Panc1 (cell line): ENCODE results near the gene NR0B2. TPM values are rescaled to one million over a fixed set of nuclear protein-coding genes. Genes with fewer than 3 reads are reported as not detected.

ENCODE experiments used
- ATAC-seq: fragments of 200-7000 bp; cut with Tn5 transposase; 2 replicates; pipeline ENCODE4 v1.9.1; 2020; ENCODE audit warnings: mild to moderate bottlenecking, moderate library complexity
- BruUV-seq: library from RNA; stranded (reverse); fragments of 400-500 nt; replicated peaks from 2 replicates; lab custom pipeline; 2021; lab: Mats Ljungman, UMichigan
- CTCF ChIA-PET: fragments of 300-600 bp; sonication (Branson Sonifier 250); formaldehyde crosslinking; loops from one replicate; lab custom pipeline; 2022; ENCODE audit warnings: antibody characterized with exemption; lab: Charles Lee
- POLR2A ChIA-PET: fragments of 300-600 bp; sonication (Branson Sonifier 250); formaldehyde crosslinking; loops from one replicate; lab custom pipeline; 2022; ENCODE audit warnings: antibody characterized with exemption; lab: Charles Lee
- DNase-seq: peaks from one replicate; pipeline ENCODE4 v3.0.0-alpha.2; 2010; ENCODE audit warnings: low read depth, low spot score
- H3K27ac ChIP-seq: 2 replicates; pipeline ENCODE4 v1.5.1; 2011; ENCODE audit warnings: mild to moderate bottlenecking, low read length, inconsistent platforms
- H3K27me3 ChIP-seq: fragments of 200-500 bp; sonication (Bioruptor generic); 2 replicates; pipeline ENCODE4 v1.6.0; 2014; ENCODE audit warnings: low read length, inconsistent platforms; ENCODE audit not compliant: control insufficient read depth, insufficient read depth
- H3K36me3 ChIP-seq: fragments of 200-500 bp; sonication (Bioruptor generic); 2 replicates; pipeline ENCODE4 v1.5.1; 2014; ENCODE audit warnings: inconsistent platforms, mild to moderate bottlenecking, low read length, moderate library complexity; ENCODE audit not compliant: control insufficient read depth, insufficient read depth
- H3K4me1 ChIP-seq: 2 replicates; pipeline ENCODE4 v1.5.1; 2011; ENCODE audit warnings: inconsistent platforms, mild to moderate bottlenecking, low read length, moderate library complexity; ENCODE audit not compliant: control insufficient read depth, insufficient read depth
- H3K4me3 ChIP-seq, 2 experiments: 2 replicates each; pipeline ENCODE4 v1.5.1; 2011 to 2012; ENCODE audit warnings: low read depth in 2 of 2, low read length in 2 of 2, mild to moderate bottlenecking in 2 of 2, inconsistent platforms in 1 of 2, moderate library complexity in 1 of 2
- H3K9me3 ChIP-seq: fragments of 200-500 bp; sonication (Bioruptor generic); 2 replicates; pipeline ENCODE4 v1.5.1; 2014; ENCODE audit warnings: low read depth, mild to moderate bottlenecking, inconsistent platforms, low read length, moderate library complexity; ENCODE audit not compliant: control insufficient read depth, insufficient read depth
- POLR2AphosphoS5 ChIP-seq: IDR thresholded peaks from 2 replicates; pipeline ENCODE4 v1.6.1; 2012; ENCODE audit warnings: mild to moderate bottlenecking, low read depth, low read length, moderate library complexity
- TCF7L2 ChIP-seq: IDR thresholded peaks from 2 replicates; pipeline ENCODE4 v1.6.1; 2011; ENCODE audit warnings: mild to moderate bottlenecking, low read depth, low read length, inconsistent platforms
- in situ Hi-C: cut with HindIII; loops from 2 replicates; pipeline ENCODE4 v1.10.0; 2016; ENCODE audit warnings: low sequenced_read_pairs, low pct_unique_long_range_greater_than_20kb
- intact Hi-C: fragments of 100-400 bp; cut with micrococcal nuclease; formaldehyde crosslinking; loops from one replicate; pipeline ENCODE4 v1.10.0; 2022; ENCODE audit not compliant: unreplicated experiment
- total RNA-seq: library from RNA; stranded (reverse); gene quantifications from one replicate; pipeline ENCODE4 v1.2.1, GENCODE V29; 2021; ENCODE audit not compliant: unreplicated experiment
- TF ChIP-seq, protein P1 (sequence below), 2 experiments: IDR thresholded peaks; 2 replicates each; pipeline ENCODE4 v1.6.1; 2011 to 2012; ENCODE audit warnings: low read depth in 2 of 2, control low read depth in 1 of 2, low read length in 1 of 2, mild to moderate bottlenecking in 1 of 2, moderate library complexity in 1 of 2; ENCODE audit not compliant: insufficient read depth in 1 of 2
- TF ChIP-seq, protein P2 (sequence below): fragments of 450-650 bp; IDR thresholded peaks from 2 replicates; pipeline ENCODE4 v1.5.1; 2017; ENCODE audit warnings: mild to moderate bottlenecking

NR0B2 gene
- total RNA-seq, 1 experiment from 2014 or later: 5.2 TPM

DNA sequence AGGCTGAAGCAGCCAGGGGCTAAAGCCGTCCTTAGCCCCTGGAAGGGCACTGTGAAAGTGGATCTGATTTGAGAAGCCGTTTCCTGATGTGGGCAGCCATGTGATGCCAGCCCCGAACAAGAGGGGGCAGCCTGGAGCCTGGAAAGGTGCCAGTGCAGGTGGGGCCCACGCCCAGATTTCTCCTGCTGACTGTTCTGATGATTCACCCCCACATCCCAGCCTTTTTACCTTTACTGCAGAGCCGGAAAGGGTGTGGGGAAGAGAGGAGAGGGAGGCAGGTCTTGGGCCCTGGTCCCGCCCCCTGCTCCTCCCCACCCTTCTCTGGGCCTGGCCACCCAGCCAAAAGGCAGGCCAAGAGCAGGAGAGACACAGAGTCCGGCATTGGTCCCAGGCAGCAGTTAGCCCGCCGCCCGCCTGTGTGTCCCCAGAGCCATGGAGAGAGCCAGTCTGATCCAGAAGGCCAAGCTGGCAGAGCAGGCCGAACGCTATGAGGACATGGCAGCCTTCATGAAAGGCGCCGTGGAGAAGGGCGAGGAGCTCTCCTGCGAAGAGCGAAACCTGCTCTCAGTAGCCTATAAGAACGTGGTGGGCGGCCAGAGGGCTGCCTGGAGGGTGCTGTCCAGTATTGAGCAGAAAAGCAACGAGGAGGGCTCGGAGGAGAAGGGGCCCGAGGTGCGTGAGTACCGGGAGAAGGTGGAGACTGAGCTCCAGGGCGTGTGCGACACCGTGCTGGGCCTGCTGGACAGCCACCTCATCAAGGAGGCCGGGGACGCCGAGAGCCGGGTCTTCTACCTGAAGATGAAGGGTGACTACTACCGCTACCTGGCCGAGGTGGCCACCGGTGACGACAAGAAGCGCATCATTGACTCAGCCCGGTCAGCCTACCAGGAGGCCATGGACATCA lies 50.7 kb downstream of the NR0B2 start, which contains the start of gene SFN:
SFN (plus strand) TSS at position 369 of the 904 bp plus-strand sequence; CDS start at position 433, 64 bp downstream.
- TF ChIP-seq, protein P1, sequence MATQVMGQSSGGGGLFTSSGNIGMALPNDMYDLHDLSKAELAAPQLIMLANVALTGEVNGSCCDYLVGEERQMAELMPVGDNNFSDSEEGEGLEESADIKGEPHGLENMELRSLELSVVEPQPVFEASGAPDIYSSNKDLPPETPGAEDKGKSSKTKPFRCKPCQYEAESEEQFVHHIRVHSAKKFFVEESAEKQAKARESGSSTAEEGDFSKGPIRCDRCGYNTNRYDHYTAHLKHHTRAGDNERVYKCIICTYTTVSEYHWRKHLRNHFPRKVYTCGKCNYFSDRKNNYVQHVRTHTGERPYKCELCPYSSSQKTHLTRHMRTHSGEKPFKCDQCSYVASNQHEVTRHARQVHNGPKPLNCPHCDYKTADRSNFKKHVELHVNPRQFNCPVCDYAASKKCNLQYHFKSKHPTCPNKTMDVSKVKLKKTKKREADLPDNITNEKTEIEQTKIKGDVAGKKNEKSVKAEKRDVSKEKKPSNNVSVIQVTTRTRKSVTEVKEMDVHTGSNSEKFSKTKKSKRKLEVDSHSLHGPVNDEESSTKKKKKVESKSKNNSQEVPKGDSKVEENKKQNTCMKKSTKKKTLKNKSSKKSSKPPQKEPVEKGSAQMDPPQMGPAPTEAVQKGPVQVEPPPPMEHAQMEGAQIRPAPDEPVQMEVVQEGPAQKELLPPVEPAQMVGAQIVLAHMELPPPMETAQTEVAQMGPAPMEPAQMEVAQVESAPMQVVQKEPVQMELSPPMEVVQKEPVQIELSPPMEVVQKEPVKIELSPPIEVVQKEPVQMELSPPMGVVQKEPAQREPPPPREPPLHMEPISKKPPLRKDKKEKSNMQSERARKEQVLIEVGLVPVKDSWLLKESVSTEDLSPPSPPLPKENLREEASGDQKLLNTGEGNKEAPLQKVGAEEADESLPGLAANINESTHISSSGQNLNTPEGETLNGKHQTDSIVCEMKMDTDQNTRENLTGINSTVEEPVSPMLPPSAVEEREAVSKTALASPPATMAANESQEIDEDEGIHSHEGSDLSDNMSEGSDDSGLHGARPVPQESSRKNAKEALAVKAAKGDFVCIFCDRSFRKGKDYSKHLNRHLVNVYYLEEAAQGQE (IDR thresholded peaks at IDR 0.05; ENCODE audit: insufficient read depth in 1 of 2, low read depth in 2 of 2, low read length in 1 of 2): peak; percentile 6 to 63; a peak in 1 of 4 replicates
- TF ChIP-seq, protein P2, sequence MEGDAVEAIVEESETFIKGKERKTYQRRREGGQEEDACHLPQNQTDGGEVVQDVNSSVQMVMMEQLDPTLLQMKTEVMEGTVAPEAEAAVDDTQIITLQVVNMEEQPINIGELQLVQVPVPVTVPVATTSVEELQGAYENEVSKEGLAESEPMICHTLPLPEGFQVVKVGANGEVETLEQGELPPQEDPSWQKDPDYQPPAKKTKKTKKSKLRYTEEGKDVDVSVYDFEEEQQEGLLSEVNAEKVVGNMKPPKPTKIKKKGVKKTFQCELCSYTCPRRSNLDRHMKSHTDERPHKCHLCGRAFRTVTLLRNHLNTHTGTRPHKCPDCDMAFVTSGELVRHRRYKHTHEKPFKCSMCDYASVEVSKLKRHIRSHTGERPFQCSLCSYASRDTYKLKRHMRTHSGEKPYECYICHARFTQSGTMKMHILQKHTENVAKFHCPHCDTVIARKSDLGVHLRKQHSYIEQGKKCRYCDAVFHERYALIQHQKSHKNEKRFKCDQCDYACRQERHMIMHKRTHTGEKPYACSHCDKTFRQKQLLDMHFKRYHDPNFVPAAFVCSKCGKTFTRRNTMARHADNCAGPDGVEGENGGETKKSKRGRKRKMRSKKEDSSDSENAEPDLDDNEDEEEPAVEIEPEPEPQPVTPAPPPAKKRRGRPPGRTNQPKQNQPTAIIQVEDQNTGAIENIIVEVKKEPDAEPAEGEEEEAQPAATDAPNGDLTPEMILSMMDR: peak; percentile 87
- TF ChIP-seq POLR2AphosphoS5 (peak; percentile 98), TCF7L2 (no peak)
- ChIA-PET CTCF (interaction anchor here (0.7 kb wide), 1 partner anchor 74 kb away, joined by 3 read pairs; no protein-coding TSS in a partner anchor), POLR2A (no interaction called here)
- Histone ChIP-seq H3K27ac (peak within 1 kb of the TSS; percentile 94), H3K36me3 (no peaks in the 10 kb centered on the region; the same call in 1 of the 2 replicates), H3K4me3 (peak within 1 kb of the TSS; percentile 72 to 89), H3K9me3 (no peaks in the 10 kb centered on the region), H3K27me3 (no peaks in the 10 kb centered on the region), H3K4me1 (peaks cover 18% of the 10 kb centered on the region)
- intact Hi-C loops (no loop called here), in situ Hi-C loops (no loop called here)
- TSS peak; percentile 100 for BruUV-seq
- peak; percentile 75 for ATAC-seq
- peak; percentile 90 for DNase-seq

DNA sequence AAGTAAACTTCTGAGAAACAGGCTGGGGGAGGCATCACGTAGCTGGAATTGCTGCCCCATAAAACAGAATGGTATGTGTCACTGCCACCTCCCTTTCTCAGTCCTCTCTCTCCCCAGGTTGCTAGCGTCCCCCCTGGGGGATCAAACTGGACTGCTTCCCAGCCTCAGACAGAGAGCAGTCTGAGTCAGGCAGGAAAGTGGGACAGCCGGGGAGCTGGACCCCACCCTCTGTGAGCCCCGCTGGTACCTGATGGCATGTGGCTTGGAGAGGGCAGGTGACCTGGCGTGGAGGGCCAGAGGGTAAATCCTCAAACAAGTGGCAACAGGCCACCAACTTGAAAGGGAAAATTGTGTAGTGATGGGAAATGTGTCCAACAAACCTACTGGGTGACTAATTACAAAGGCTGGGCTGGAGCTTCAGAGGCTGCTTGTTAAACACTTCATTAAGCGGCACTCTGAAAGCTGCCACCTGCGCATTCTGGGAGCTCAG lies 51.8 kb downstream of the NR0B2 start:
- peaks cover 18% of the 10 kb centered on the region for H3K4me1 ChIP-seq
- H3K4me3 ChIP-seq: no peak overlapping the region
- no TSS peak for BruUV-seq
- DNase-seq (no peak), ATAC-seq (no peak)
- H3K36me3 ChIP-seq: no peaks in the 10 kb centered on the region; the same call in 1 of the 2 replicates
- CTCF ChIA-PET: interaction anchor here (0.7 kb wide), 1 partner anchor 19 kb away, joined by 3 read pairs; no protein-coding TSS in a partner anchor
- in situ Hi-C loops (no loop called here), intact Hi-C loops (no loop called here)
- TF ChIP-seq TCF7L2: peak; percentile 73
- TF ChIP-seq, protein P1 (IDR thresholded peaks at IDR 0.05; ENCODE audit: insufficient read depth in 1 of 2, low read depth in 2 of 2, low read length in 1 of 2): no peak
- peak overlapping the region; percentile 94 for H3K27ac ChIP-seq
- POLR2A ChIA-PET: interaction anchor here (0.6 to 0.8 kb wide), 2 partner anchors 101 to 272 kb away, joined by 3 to 11 read pairs; no protein-coding TSS in a partner anchor
- no peaks in the 10 kb centered on the region for H3K27me3 ChIP-seq
- no peaks in the 10 kb centered on the region for H3K9me3 ChIP-seq

Other genes with a start within 250 kb of the NR0B2 start
- gene ARID1A, start 218.0 kb downstream of the NR0B2 start, total RNA-seq: 110 TPM
- 20.1 TPM for gene PIGV, start 126.0 kb downstream of the NR0B2 start, total RNA-seq
- gene ZDHHC18, start 87.3 kb downstream of the NR0B2 start, total RNA-seq: 45.4 TPM
- gene SFN, start 50.8 kb downstream of the NR0B2 start, total RNA-seq: 188 TPM
- gene GPN2, start 23.7 kb downstream of the NR0B2 start, total RNA-seq: 41.9 TPM
- gene GPATCH3, start 13.5 kb downstream of the NR0B2 start, total RNA-seq: 29.7 TPM
- gene NUDC, start 7.8 kb upstream of the NR0B2 start, total RNA-seq: 161 TPM
- 3.2 TPM for gene KDF1, start 46.5 kb upstream of the NR0B2 start, total RNA-seq
- gene TRNP1, start 79.7 kb upstream of the NR0B2 start, total RNA-seq: 81.2 TPM
- gene TENT5B, start 98.9 kb upstream of the NR0B2 start, total RNA-seq: 12.6 TPM
- 31.3 TPM for gene SLC9A1, start 241.2 kb upstream of the NR0B2 start, total RNA-seq